Peyer's patch (tissue), 4 donors: Measurements from ENCODE around the gene ATP6V0D1.

Source experiments
- POLR2A ChIP-seq, 2 donors: fragments of 450-650 bp; IDR thresholded peaks; one replicate each; pipeline ENCODE4 v1.5.1; 2017; ENCODE audit warnings: antibody characterized with exemption in 2 of 2, mild to moderate bottlenecking in 2 of 2, moderate library complexity in 2 of 2
- TF ChIP-seq, protein P1 (sequence below), 6 experiments: fragments of 450-650 bp in 4 of 6; fragments of 200-600 bp in 2 of 6; sonication (generic) in 1 of 6; IDR thresholded peaks; one replicate each; pipeline ENCODE4 v1.5.1; 2017 to 2019; ENCODE audit warnings: antibody characterized with exemption in 6 of 6, mild to moderate bottlenecking in 3 of 6, moderate library complexity in 1 of 6

DNA sequence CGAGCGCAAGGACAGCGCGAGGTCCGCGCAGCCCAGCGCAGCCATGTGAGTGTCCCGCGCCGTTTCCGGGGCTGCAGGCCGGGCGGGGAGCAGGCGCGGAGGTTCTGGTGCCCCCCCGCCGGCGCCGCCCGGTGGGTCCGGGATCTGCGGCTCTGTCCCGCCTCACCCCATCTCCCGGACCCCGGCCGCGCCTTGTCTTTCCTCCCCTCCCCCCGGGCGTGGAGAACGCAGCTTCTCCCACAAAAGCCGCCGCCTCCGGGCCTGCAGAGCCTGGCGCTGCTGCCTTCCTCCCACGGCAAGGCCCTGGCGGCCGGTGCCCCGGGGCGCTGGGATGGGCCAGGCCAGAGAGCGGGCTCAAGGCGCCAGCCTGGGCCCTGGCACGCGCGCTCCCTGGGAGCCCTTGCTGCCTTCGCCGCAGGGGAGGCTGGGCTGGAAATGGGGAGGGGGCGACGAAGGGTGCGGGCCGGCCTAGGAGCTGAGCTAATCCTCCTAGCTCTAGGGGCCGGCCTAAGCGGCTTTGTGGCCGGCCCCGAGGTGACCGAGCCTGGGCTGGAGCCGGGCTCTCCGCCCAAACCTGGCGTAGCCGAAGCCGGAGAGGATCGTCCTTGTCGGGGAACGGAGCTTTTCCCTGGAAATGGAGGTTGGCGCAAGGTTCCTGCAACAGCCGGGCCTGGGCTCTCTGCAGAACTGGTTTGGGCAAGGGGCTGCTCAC, 48.1 kb upstream of the ATP6V0D1 start:
- TF ChIP-seq POLR2A (IDR thresholded peaks at IDR 0.05), result no peak
- TF ChIP-seq, protein P1, sequence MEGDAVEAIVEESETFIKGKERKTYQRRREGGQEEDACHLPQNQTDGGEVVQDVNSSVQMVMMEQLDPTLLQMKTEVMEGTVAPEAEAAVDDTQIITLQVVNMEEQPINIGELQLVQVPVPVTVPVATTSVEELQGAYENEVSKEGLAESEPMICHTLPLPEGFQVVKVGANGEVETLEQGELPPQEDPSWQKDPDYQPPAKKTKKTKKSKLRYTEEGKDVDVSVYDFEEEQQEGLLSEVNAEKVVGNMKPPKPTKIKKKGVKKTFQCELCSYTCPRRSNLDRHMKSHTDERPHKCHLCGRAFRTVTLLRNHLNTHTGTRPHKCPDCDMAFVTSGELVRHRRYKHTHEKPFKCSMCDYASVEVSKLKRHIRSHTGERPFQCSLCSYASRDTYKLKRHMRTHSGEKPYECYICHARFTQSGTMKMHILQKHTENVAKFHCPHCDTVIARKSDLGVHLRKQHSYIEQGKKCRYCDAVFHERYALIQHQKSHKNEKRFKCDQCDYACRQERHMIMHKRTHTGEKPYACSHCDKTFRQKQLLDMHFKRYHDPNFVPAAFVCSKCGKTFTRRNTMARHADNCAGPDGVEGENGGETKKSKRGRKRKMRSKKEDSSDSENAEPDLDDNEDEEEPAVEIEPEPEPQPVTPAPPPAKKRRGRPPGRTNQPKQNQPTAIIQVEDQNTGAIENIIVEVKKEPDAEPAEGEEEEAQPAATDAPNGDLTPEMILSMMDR (IDR thresholded peaks at IDR 0.05), result no peak
